Endothelial cell (in vitro differentiated cells): ENCODE data around the gene PKMYT1. TPM values are rescaled to one million over a fixed set of nuclear protein-coding genes. Genes with fewer than 3 reads are reported as not detected.

Source experiments
- DNase-seq: peaks from one replicate; pipeline ENCODE4 v3.0.0; 2021; ENCODE audit warnings: low spot score
- H3K27ac Mint-ChIP-seq: one replicate; pipeline ENCODE4 v1.8.0; 2021; ENCODE audit warnings: mixed read lengths, inconsistent platforms; ENCODE audit not compliant: unreplicated experiment
- H3K27me3 Mint-ChIP-seq: one replicate; pipeline ENCODE4 v1.8.0; 2021; ENCODE audit warnings: mild to moderate bottlenecking, moderate library complexity, mixed read lengths, inconsistent platforms; ENCODE audit not compliant: unreplicated experiment
- H3K36me3 Mint-ChIP-seq: one replicate; pipeline ENCODE4 v1.8.0; 2021; ENCODE audit warnings: mild to moderate bottlenecking, low read depth, mixed read lengths, inconsistent platforms; ENCODE audit not compliant: unreplicated experiment
- H3K4me1 Mint-ChIP-seq: one replicate; pipeline ENCODE4 v1.8.0; 2021; ENCODE audit warnings: mild to moderate bottlenecking, mixed read lengths, inconsistent platforms; ENCODE audit not compliant: unreplicated experiment
- H3K4me3 Mint-ChIP-seq: one replicate; pipeline ENCODE4 v1.8.0; 2021; ENCODE audit warnings: mild to moderate bottlenecking, mixed read lengths, inconsistent platforms; ENCODE audit not compliant: unreplicated experiment
- H3K9me3 Mint-ChIP-seq: one replicate; pipeline ENCODE4 v1.8.0; 2021; ENCODE audit warnings: mixed read lengths, inconsistent platforms; ENCODE audit not compliant: unreplicated experiment
- total RNA-seq: library from RNA; stranded (reverse); fragmentation: NEBNext Ultra II Directional; extraction: Animal tissue kit (Norgen Biotek cat#: 25700); gene quantifications from one replicate; pipeline ENCODE4 v1.2.1, GENCODE V29; 2021; ENCODE audit not compliant: unreplicated experiment
- TF ChIP-seq, protein P1 (sequence below): fragments of 200-600 bp; sonication (generic); IDR thresholded peaks from one replicate; pipeline ENCODE4 v1.5.0; 2021; ENCODE audit warnings: antibody characterized with exemption; ENCODE audit not compliant: unreplicated experiment

Gene PKMYT1
- total RNA-seq, 1 donor from 2014 or later = 12.2 TPM

- peaks cover 4% of the 10 kb centered on the region for H3K36me3 Mint-ChIP-seq
- H3K9me3 Mint-ChIP-seq = no peaks in the 10 kb centered on the region
- DNase-seq = no peak
- TF ChIP-seq, protein P1, sequence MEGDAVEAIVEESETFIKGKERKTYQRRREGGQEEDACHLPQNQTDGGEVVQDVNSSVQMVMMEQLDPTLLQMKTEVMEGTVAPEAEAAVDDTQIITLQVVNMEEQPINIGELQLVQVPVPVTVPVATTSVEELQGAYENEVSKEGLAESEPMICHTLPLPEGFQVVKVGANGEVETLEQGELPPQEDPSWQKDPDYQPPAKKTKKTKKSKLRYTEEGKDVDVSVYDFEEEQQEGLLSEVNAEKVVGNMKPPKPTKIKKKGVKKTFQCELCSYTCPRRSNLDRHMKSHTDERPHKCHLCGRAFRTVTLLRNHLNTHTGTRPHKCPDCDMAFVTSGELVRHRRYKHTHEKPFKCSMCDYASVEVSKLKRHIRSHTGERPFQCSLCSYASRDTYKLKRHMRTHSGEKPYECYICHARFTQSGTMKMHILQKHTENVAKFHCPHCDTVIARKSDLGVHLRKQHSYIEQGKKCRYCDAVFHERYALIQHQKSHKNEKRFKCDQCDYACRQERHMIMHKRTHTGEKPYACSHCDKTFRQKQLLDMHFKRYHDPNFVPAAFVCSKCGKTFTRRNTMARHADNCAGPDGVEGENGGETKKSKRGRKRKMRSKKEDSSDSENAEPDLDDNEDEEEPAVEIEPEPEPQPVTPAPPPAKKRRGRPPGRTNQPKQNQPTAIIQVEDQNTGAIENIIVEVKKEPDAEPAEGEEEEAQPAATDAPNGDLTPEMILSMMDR = no peak
- no peak overlapping the region for H3K4me3 Mint-ChIP-seq
- H3K4me1 Mint-ChIP-seq = peaks cover 6% of the 10 kb centered on the region
- peaks cover 32% of the 10 kb centered on the region for H3K27me3 Mint-ChIP-seq
- no peak overlapping the region for H3K27ac Mint-ChIP-seq
These were observed 14.0 kb downstream of the PKMYT1 start for GRCh38 chr16:2966043-2966807.

DNA sequence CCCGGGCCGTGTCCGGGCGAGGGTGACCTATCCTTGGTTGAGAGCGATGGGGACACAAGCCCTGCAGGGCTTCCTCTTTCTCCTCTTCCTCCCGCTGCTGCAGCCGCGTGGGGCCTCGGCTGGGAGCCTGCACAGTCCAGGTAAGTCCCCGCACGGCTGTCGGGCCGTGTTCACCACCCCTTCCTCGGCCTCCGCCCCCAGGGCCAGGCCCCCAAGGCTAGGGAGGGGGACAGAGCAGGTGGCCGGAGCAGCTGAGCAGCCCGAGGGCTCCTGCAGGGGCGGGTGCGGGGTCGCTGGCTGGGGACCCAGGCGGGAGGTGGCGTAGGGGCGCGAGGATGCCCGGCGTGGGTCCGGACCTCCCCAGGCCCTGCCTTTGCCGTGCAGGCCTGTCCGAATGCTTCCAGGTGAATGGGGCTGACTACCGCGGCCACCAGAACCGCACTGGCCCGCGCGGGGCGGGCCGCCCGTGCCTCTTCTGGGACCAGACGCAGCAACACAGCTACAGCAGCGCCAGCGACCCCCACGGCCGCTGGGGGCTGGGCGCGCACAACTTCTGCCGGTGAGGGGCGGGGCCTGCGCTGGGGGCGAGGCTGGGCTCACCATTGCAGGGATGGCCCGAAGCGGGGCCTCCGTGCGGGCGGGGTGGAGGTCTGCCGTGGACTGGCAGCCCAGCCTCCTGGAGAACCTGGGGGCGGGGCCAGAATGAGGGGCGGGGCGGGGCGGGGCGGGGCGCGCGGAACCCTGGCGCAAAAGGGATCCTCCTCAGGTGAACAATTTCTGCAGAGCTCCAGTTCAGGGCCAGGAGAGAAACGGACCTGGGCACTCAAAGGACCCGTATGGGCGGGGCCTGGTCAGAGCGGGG is 15.5 kb downstream of the PKMYT1 start:
- Mint-ChIP-seq H3K9me3 (no peaks in the 10 kb centered on the region), H3K4me1 (peaks cover 8% of the 10 kb centered on the region), H3K27ac (no peak overlapping the region), H3K27me3 (peaks cover 24% of the 10 kb centered on the region), H3K36me3 (peaks cover 4% of the 10 kb centered on the region), H3K4me3 (no peak overlapping the region)
- peak; percentile 50 for DNase-seq
- TF ChIP-seq, protein P1 = no peak

DNA sequence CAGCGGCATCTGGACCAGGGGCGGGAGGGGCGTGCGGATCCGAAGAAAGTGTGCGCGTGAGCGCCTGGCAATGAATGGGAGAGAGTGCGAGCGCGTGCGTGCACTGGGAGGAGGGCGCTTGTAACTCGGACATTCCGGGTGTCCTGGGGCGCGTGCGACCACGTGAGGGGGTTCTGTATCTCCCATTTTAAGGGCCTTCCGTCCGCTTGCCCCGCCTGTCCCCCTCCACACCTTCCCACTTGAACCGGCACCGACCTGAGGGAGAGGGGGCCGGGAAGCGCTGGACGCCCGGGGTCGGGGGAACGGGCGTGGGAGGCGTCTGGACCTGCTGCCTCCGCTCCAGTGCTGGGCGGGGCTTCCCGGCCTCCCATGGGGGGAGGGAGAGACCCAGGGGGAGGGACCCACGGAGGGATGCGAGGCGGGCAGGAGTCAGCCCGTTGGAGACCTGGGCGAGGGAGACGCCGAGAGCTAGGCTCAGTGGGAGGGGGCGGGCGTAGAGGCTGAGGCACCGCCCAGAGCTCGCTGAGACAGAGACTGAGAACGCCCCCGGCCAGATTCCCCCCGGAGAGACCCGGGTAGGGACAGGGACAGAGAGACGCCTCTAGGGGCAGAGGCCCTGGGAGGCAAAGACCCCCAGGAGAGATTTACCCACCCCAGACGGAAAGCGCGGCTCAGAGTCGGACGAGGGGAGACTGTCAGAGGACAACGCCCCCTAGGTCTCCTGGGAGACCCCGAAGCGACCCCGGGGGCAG is 16.3 kb downstream of the PKMYT1 start, which contains the start of gene KREMEN2:
Gene KREMEN2 (plus strand): TSS at position 553 of the 752 bp plus-strand sequence. CDS start 246 bp downstream, outside the sequence.
- no peak for DNase-seq
- TF ChIP-seq, protein P1 = no peak
- Mint-ChIP-seq H3K4me3 (peak within 1 kb of the TSS; percentile 51), H3K27me3 (peaks cover 24% of the 10 kb centered on the region), H3K4me1 (peaks cover 8% of the 10 kb centered on the region), H3K9me3 (no peaks in the 10 kb centered on the region), H3K36me3 (peaks cover 4% of the 10 kb centered on the region), H3K27ac (no peak within 1 kb of the TSS)

DNA sequence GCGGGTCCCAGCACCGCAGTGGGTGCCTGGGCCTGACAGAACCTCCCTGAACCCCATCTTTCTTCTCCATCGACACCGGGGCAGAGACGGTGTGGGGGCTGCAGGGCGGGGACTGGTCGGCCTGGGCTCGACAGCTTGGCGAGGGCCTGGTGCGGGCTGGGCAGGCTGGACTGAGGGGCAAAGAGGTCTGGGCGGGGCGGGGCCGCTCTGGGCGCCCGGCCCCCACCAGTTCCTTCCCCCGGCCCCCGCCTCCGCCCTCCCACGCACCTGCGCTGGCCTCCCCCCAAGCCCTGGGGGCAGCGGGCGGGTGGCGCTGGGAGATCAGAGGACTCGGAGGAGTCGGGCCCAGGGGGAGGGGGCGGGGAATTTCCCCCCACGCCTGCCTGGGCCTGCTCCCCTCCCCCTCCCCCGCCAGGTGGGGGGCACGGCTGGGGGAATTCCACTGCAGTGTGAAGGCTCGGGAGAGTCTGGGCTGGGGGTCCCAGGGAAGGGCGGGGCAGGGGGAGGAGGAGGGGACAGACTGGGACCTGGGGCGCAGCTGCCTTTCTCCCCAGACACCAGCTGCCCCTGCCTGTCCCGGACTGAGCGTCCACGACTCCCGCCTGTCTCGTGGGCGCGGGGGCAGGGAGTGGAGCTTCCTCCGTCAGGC is 17.0 kb downstream of the PKMYT1 start:
- H3K27ac Mint-ChIP-seq = no peak overlapping the region
- H3K27me3 Mint-ChIP-seq = peaks cover 17% of the 10 kb centered on the region
- peaks cover 2% of the 10 kb centered on the region for H3K36me3 Mint-ChIP-seq
- no peaks in the 10 kb centered on the region for H3K9me3 Mint-ChIP-seq
- no peak overlapping the region for H3K4me3 Mint-ChIP-seq
- DNase-seq = no peak
- TF ChIP-seq, protein P1 = no peak
- peaks cover 3% of the 10 kb centered on the region for H3K4me1 Mint-ChIP-seq
